K562 (cell line): ENCODE data around the gene MAML1. TPM values are rescaled to one million over a fixed set of nuclear protein-coding genes. Genes with fewer than 3 reads are reported as not detected.
A peak's percentile ranks its signal among the peaks of the same experiment; 100 is the strongest.

Experiments used
- ATF1 ChIP-seq, 2 experiments: fragments of 450-650 bp in 1 of 2; IDR thresholded peaks; 2 replicates each; pipeline ENCODE4 v1.6.1; 2016; ENCODE audit warnings: missing compliant biosample characterization in 1 of 2, missing genetic modification characterization in 1 of 2
- CEBPB ChIP-seq: fragments of 450-650 bp; IDR thresholded peaks from 2 replicates; pipeline ENCODE4 v1.6.1; 2016; ENCODE audit warnings: missing genetic modification characterization, missing compliant biosample characterization
- CTCF ChIP-seq, 3 experiments: IDR thresholded peaks in 2 of 3; conservative IDR thresholded peaks in 1 of 3; 2 replicates each; pipeline ENCODE4 v1.5.1; 2011 to 2012; ENCODE audit warnings: low read length in 3 of 3, mild to moderate bottlenecking in 3 of 3, control low read depth in 2 of 3, improper control_type of control experiment in 1 of 3, inconsistent platforms in 1 of 3, low read depth in 1 of 3, mixed read lengths in 1 of 3, moderate library complexity in 1 of 3; ENCODE audit not compliant: insufficient read depth in 2 of 3
- DLX4 ChIP-seq: fragments of 250-450 bp; sonication (Bioruptor Pico); IDR thresholded peaks from 2 replicates; pipeline ENCODE4 v1.6.1; 2021; ENCODE audit warnings: mild to moderate bottlenecking
- FOXM1 ChIP-seq, 2 experiments: fragments of 450-650 bp in 1 of 2; sonication (generic) in 1 of 2; formaldehyde crosslinking in 1 of 2; IDR thresholded peaks; 2 replicates each; pipeline versions ENCODE4 v1.6.1 to v1.9.0; 2017 to 2022; ENCODE audit warnings: low read depth in 2 of 2, mild to moderate bottlenecking in 2 of 2, missing genetic modification reagents in 1 of 2, moderate library complexity in 1 of 2
- GTF2E2 ChIP-seq: fragments of 200-800 bp; sonication (Bioruptor generic); IDR thresholded peaks from 2 replicates; pipeline ENCODE4 v1.6.1; 2016; ENCODE audit warnings: missing genetic modification characterization, missing compliant biosample characterization
- HDAC1 ChIP-seq, 2 experiments: fragments of 450-650 bp; IDR thresholded peaks; 2 replicates each; pipeline ENCODE4 v1.6.1; 2016 to 2017; ENCODE audit warnings: inconsistent platforms in 1 of 2, mild to moderate bottlenecking in 1 of 2, moderate library complexity in 1 of 2
- HDAC8 ChIP-seq: fragments of 450-650 bp; IDR thresholded peaks from 2 replicates; pipeline ENCODE4 v1.6.1; 2016; ENCODE audit warnings: mild to moderate bottlenecking, missing genetic modification characterization, moderate library complexity, missing compliant biosample characterization
- HEY1 ChIP-seq: fragments of 250-450 bp; sonication (Bioruptor Pico); IDR thresholded peaks from 2 replicates; pipeline ENCODE4 v1.5.0; 2020; ENCODE audit warnings: mild to moderate bottlenecking, moderate library complexity, borderline replicate concordance
- HNRNPUL1 ChIP-seq: fragments of 200-400 bp; formaldehyde crosslinking; IDR thresholded peaks from 2 replicates; pipeline ENCODE4 v1.6.1; 2017; ENCODE audit warnings: low read length
- ID3 ChIP-seq, 2 experiments: fragments of 250-450 bp in 1 of 2; fragments of 450-650 bp in 1 of 2; sonication (Bioruptor Pico) in 1 of 2; IDR thresholded peaks; 2 replicates each; pipeline versions ENCODE4 v1.6.1 to v1.8.0; 2016 to 2021; ENCODE audit warnings: mild to moderate bottlenecking in 2 of 2, moderate library complexity in 2 of 2, missing compliant biosample characterization in 1 of 2, missing genetic modification characterization in 1 of 2
- KDM5B ChIP-seq: fragments of 200-600 bp; sonication (generic); IDR thresholded peaks from 2 replicates; pipeline ENCODE4 v1.6.1; 2012; ENCODE audit warnings: low read depth, mild to moderate bottlenecking, moderate library complexity, low read length, control low read depth, inconsistent platforms; ENCODE audit not compliant: insufficient replicate concordance
- KLF13 ChIP-seq: fragments of 450-650 bp; IDR thresholded peaks from 2 replicates; pipeline ENCODE4 v1.6.1; 2016; ENCODE audit warnings: missing genetic modification characterization, low read depth, mild to moderate bottlenecking, missing compliant biosample characterization, moderate library complexity, borderline replicate concordance
- POLR2B ChIP-seq: fragments of 450-650 bp; IDR thresholded peaks from 2 replicates; pipeline ENCODE4 v1.6.1; 2018; ENCODE audit warnings: low read depth; ENCODE audit not compliant: partially characterized antibody
- SMAD3 ChIP-seq: fragments of 450-650 bp; formaldehyde crosslinking; conservative IDR thresholded peaks from 2 replicates; pipeline ENCODE4 v1.4.0; 2020; ENCODE audit warnings: mild to moderate bottlenecking
- SMARCC2 ChIP-seq: fragments of 450-650 bp; IDR thresholded peaks from 2 replicates; pipeline ENCODE4 v1.6.1; 2017; ENCODE audit warnings: antibody characterized with exemption, moderate library complexity, mild to moderate bottlenecking, low read depth
- SOX6 ChIP-seq: fragments of 450-650 bp; IDR thresholded peaks from 2 replicates; pipeline ENCODE4 v1.6.1; 2014; ENCODE audit warnings: mild to moderate bottlenecking
- TCF7L2 ChIP-seq: fragments of 150-350 bp; IDR thresholded peaks from 2 replicates; pipeline ENCODE4 v1.6.1; 2016; ENCODE audit warnings: low read depth, mild to moderate bottlenecking, low read length, moderate library complexity
- TFAM ChIP-seq: fragments of 250-450 bp; sonication (Bioruptor Pico); conservative IDR thresholded peaks from 2 replicates; pipeline ENCODE4 v1.5.0; 2021; ENCODE audit warnings: mild to moderate bottlenecking, moderate library complexity
- ZNF586 ChIP-seq: fragments of 450-650 bp; formaldehyde crosslinking; conservative IDR thresholded peaks from 2 replicates; pipeline ENCODE4 v1.4.0; 2020; ENCODE audit warnings: mild to moderate bottlenecking, moderate library complexity
- ZSCAN32 ChIP-seq: fragments of 450-650 bp; formaldehyde crosslinking; IDR thresholded peaks from 2 replicates; pipeline ENCODE4 v1.4.0; 2020; ENCODE audit warnings: mild to moderate bottlenecking, moderate library complexity
- polyA plus RNA-seq, 8 experiments: library from polyadenylated mRNA; depleted of rRNA in 4 of 8; stranded (reverse) in 5 of 8; unstranded in 3 of 8; fragments of >200 nt; fragmentation: Nextera tagmentation in 2 of 8; fragmentation: Illumina TruSeq in 1 of 8; extraction: Ambion mirVana in 2 of 8; extraction: Trizol in 1 of 8; gene quantifications; 2 replicates each; pipeline versions ENCODE4 v1.2.1 to v1.2.3, GENCODE V29; 2011 to 2014; ENCODE audit warnings: inconsistent platforms in 1 of 8, missing spikeins in 1 of 8
- total RNA-seq, 7 experiments: library from RNA; depleted of rRNA in 6 of 7; stranded (reverse); fragments of >200 nt in 6 of 7; fragmentation: Illumina TruSeq in 2 of 7; extraction: Trizol in 2 of 7; gene quantifications; 2 replicates each; pipeline versions ENCODE4 v1.2.1 to v1.2.3, GENCODE V29; 2011 to 2021; ENCODE audit warnings: low replicate concordance in 1 of 7
- TF ChIP-seq, protein P1 (sequence below): sonication (generic); formaldehyde crosslinking; IDR thresholded peaks from 2 replicates; pipeline ENCODE4 v1.8.0; 2022; ENCODE audit warnings: missing genetic modification reagents, mild to moderate bottlenecking, borderline replicate concordance

The MAML1 gene
- total and polyA plus RNA-seq, 9 of the 15 experiments (the other 6 are each of a cell fraction or from before 2014, with no cell fraction given): 0.32 to 18.4 (median 7.0) TPM

DNA sequence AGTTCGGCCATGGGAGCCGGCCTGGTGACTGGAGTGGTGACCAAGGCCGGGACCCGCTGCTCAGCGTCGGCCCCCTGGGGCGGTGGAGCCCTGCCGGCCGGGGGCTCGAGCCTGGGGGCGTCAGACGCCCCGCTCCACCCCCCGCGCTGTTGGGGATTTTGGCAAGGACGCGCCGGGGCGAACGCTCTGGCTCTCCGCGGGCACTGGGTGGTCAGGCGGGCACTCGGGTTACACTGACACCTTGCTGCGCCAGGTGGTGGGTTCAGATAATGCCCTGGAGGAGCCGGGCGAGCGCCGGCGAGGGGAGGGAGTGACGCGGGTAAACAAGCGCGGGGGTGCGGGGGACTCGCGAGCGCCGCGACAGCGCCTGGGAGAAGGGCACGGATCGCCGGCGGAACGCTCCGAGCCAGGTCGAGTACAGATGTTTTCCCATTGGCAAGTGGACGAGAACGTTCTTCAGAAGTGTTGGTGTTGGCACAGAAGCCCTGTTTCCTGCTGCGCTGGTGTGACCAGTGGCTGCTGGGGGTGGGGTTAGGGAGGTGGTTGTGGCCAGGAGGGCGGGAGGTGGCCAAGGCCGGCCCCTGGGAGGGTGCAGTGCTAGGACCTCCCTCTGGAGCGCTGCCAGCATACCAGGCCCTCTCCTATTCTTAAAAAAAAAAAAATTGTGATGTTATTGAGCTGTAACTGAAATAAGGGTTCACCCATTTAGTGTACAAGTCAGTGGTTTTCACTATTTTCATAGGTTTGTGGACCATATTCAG, 88.9 kb downstream of the MAML1 start (continued):
- TF ChIP-seq HDAC8 (tag) (no peak), KLF13 (tag) (no peak), ZSCAN32 (CRISPR knock-in tag) (peak; percentile 9; the same call in 1 of the 2 replicates), DLX4 (no peak), CTCF (IDR thresholded peaks at IDR 0.05 in 2 of 3, conservative IDR thresholded peaks at IDR 0.05 in 1 of 3; ENCODE audit: insufficient read depth in 2 of 3, low read depth in 1 of 3, low read length in 3 of 3) (no peak), ZNF586 (0 out of 2 replicates have a peak, but pooled peaks have one; percentile 22), SMAD3 (CRISPR knock-in tag) (no peak), POLR2B (peak; percentile 55), ID3 (CRISPR knock-in tag; IDR thresholded peaks at IDR 0.05) (no peak), ID3 (tag; IDR thresholded peaks at IDR 0.05) (no peak), HDAC1 (IDR thresholded peaks at IDR 0.05) (peak in 1 of 2 experiments; percentile 59; a peak in 2 of 4 replicates), HNRNPUL1 (no peak), KDM5B (peak; percentile 79), HEY1 (no peak), CEBPB (no peak), SOX6 (no peak), GTF2E2 (tag) (no peak), TFAM (CRISPR knock-in tag) (no peak), ATF1 (CRISPR knock-in tag; IDR thresholded peaks at IDR 0.05) (no peak), ATF1 (tag; IDR thresholded peaks at IDR 0.05) (peak; percentile 71; the same call in 1 of the 2 replicates), FOXM1 (IDR thresholded peaks at IDR 0.05; ENCODE audit: low read depth) (no peak), FOXM1 (CRISPR knock-in tag; IDR thresholded peaks at IDR 0.05; ENCODE audit: low read depth) (no peak; the same call in 1 of the 2 replicates), SMARCC2 (no peak), TCF7L2 (no peak)
- TF ChIP-seq, protein P1, sequence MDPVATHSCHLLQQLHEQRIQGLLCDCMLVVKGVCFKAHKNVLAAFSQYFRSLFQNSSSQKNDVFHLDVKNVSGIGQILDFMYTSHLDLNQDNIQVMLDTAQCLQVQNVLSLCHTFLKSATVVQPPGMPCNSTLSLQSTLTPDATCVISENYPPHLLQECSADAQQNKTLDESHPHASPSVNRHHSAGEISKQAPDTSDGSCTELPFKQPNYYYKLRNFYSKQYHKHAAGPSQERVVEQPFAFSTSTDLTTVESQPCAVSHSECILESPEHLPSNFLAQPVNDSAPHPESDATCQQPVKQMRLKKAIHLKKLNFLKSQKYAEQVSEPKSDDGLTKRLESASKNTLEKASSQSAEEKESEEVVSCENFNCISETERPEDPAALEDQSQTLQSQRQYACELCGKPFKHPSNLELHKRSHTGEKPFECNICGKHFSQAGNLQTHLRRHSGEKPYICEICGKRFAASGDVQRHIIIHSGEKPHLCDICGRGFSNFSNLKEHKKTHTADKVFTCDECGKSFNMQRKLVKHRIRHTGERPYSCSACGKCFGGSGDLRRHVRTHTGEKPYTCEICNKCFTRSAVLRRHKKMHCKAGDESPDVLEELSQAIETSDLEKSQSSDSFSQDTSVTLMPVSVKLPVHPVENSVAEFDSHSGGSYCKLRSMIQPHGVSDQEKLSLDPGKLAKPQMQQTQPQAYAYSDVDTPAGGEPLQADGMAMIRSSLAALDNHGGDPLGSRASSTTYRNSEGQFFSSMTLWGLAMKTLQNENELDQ: 0 out of 2 replicates have a peak, but pooled peaks have one; percentile 83
